Smooth muscle cell (in vitro differentiated cells): Measurements from ENCODE around the gene RNF123. TPM values are rescaled to one million over a fixed set of nuclear protein-coding genes. Genes with fewer than 3 reads are reported as not detected.

Source experiments
- DNase-seq: peaks from one replicate; lab custom pipeline; 2025; ENCODE audit not compliant: unreplicated experiment; lab: John Stamatoyannopoulos, UW
- H2AFZ ChIP-seq: fragments of 200-600 bp; sonication (generic); 2 replicates; pipeline ENCODE4 v1.6.0; 2016; ENCODE audit warnings: antibody characterized with exemption, low read depth, mild to moderate bottlenecking
- H3F3A ChIP-seq: fragments of 200-600 bp; sonication (generic); 2 replicates; pipeline ENCODE4 v1.6.0; 2017; ENCODE audit warnings: antibody characterized with exemption, low read depth
- H3K27ac ChIP-seq: fragments of 200-600 bp; sonication (generic); 2 replicates; pipeline ENCODE4 v1.5.1; 2016; ENCODE audit warnings: low read depth, mild to moderate bottlenecking
- H3K27me3 ChIP-seq: fragments of 200-600 bp; sonication (generic); 2 replicates; pipeline ENCODE4 v1.6.1; 2016; ENCODE audit warnings: low read depth, mild to moderate bottlenecking
- H3K36me3 ChIP-seq: fragments of 200-600 bp; sonication (generic); 2 replicates; pipeline ENCODE4 v1.5.1; 2016; ENCODE audit warnings: low read depth
- H3K4me1 ChIP-seq: fragments of 200-600 bp; sonication (generic); 2 replicates; pipeline ENCODE4 v1.5.1; 2016; ENCODE audit warnings: low read depth
- H3K4me2 ChIP-seq: fragments of 200-600 bp; sonication (generic); 2 replicates; pipeline ENCODE4 v1.6.0; 2016; ENCODE audit warnings: mild to moderate bottlenecking
- H3K4me3 ChIP-seq: fragments of 200-600 bp; sonication (generic); 2 replicates; pipeline ENCODE4 v1.5.1; 2016; ENCODE audit warnings: mild to moderate bottlenecking
- H3K79me2 ChIP-seq: fragments of 200-600 bp; sonication (generic); 2 replicates; pipeline ENCODE4 v1.6.0; 2016; ENCODE audit warnings: low read depth, mild to moderate bottlenecking
- H3K9ac ChIP-seq: fragments of 200-600 bp; sonication (generic); 2 replicates; pipeline ENCODE4 v1.6.0; 2016; ENCODE audit warnings: low read depth
- H3K9me3 ChIP-seq: fragments of 200-600 bp; sonication (generic); replicated peaks from 2 replicates; pipeline ENCODE4 v1.5.1; 2016; ENCODE audit warnings: low read depth
- H4K20me1 ChIP-seq: fragments of 200-600 bp; sonication (generic); 2 replicates; pipeline ENCODE4 v1.6.0; 2016; ENCODE audit warnings: low read depth
- CTCF ChIP-seq: fragments of 200-600 bp; sonication (generic); IDR thresholded peaks from 2 replicates; pipeline ENCODE4 v1.5.1; 2017; ENCODE audit warnings: borderline replicate concordance, mild to moderate bottlenecking, antibody characterized with exemption; ENCODE audit not compliant: insufficient read depth, poor library complexity, severe bottlenecking
- WGBS: methylation state at CpG from one replicate; pipeline ENCODE4 v1.1.7; 2016; ENCODE audit warnings: low lambda C conversion rate; 5-methylcytosine and 5-hydroxymethylcytosine counted together
- polyA plus RNA-seq: library from polyadenylated mRNA; unstranded; fragments of >200 nt; fragmentation: Nextera tagmentation; extraction: Ambion mirVana; gene quantifications from 2 replicates; pipeline ENCODE4 v1.2.1, GENCODE V29; 2016
- total RNA-seq: library from RNA; depleted of rRNA; stranded (reverse); fragments of >200 nt; gene quantifications from 2 replicates; pipeline ENCODE4 v1.2.3, GENCODE V29; 2014

RNF123 gene
- total and polyA plus RNA-seq, 2 experiments from 2014 or later, result 15.8 to 23.9 TPM

GRCh38 chr3:49706456-49707112 lies 17.2 kb downstream of the RNF123 start:
- no peak overlapping the region for H2AFZ ChIP-seq
- no peaks in the 10 kb centered on the region for H3K79me2 ChIP-seq
- no peak for DNase-seq
- no peaks in the 10 kb centered on the region for H3K36me3 ChIP-seq
- no peak overlapping the region for H3K27ac ChIP-seq
- H3K9me3 ChIP-seq, result no peaks in the 10 kb centered on the region
- H3K4me2 ChIP-seq, result no peak overlapping the region
- no peaks in the 10 kb centered on the region for H3K27me3 ChIP-seq
- WGBS, result 94% methylated on average over 8 of the region's 9 CpGs
- TF ChIP-seq CTCF, result no peak
- H3F3A ChIP-seq, result no peaks in the 10 kb centered on the region
- no peak overlapping the region for H3K9ac ChIP-seq
- no peaks in the 10 kb centered on the region for H3K4me1 ChIP-seq
- H3K4me3 ChIP-seq, result no peak overlapping the region
- no peaks in the 10 kb centered on the region for H4K20me1 ChIP-seq

GRCh38 chr3:49707113-49707480 lies 17.7 kb downstream of the RNF123 start:
- Histone ChIP-seq H3K27me3 (no peaks in the 10 kb centered on the region), H3F3A (no peaks in the 10 kb centered on the region), H3K4me3 (no peak overlapping the region), H3K79me2 (no peaks in the 10 kb centered on the region), H3K4me1 (no peaks in the 10 kb centered on the region), H3K36me3 (no peaks in the 10 kb centered on the region), H4K20me1 (no peaks in the 10 kb centered on the region), H3K4me2 (no peak overlapping the region), H3K27ac (no peak overlapping the region), H3K9ac (no peak overlapping the region), H3K9me3 (no peaks in the 10 kb centered on the region), H2AFZ (no peak overlapping the region)
- DNase-seq, result no peak
- no peak for TF ChIP-seq CTCF
- WGBS, result 89% methylated on average over 3 of the region's 4 CpGs

- no peaks in the 10 kb centered on the region for H3K79me2 ChIP-seq
- no peak overlapping the region for H3K9ac ChIP-seq
- H3K36me3 ChIP-seq, result no peaks in the 10 kb centered on the region
- H2AFZ ChIP-seq, result no peak overlapping the region
- no peak for TF ChIP-seq CTCF
- H3K4me1 ChIP-seq, result no peaks in the 10 kb centered on the region
- no peak overlapping the region for H3K4me2 ChIP-seq
- WGBS, result 98% methylated on average over 8 of the region's 8 CpGs
- H4K20me1 ChIP-seq, result no peaks in the 10 kb centered on the region
- no peaks in the 10 kb centered on the region for H3K9me3 ChIP-seq
- H3K27me3 ChIP-seq, result no peaks in the 10 kb centered on the region
- H3K4me3 ChIP-seq, result no peak overlapping the region
- H3K27ac ChIP-seq, result no peak overlapping the region
- H3F3A ChIP-seq, result no peaks in the 10 kb centered on the region
- no peak for DNase-seq
Observed at GRCh38 chr3:49709852-49710251, 20.5 kb downstream of the RNF123 start.

GRCh38 chr3:49711489-49711888 lies 22.1 kb downstream of the RNF123 start:
- no peak for DNase-seq
- H3K9me3 ChIP-seq, result no peaks in the 10 kb centered on the region
- H3K4me3 ChIP-seq, result no peak overlapping the region
- no peaks in the 10 kb centered on the region for H3K36me3 ChIP-seq
- H2AFZ ChIP-seq, result no peak overlapping the region
- WGBS, result 98% methylated on average over 5 of the region's 5 CpGs
- no peaks in the 10 kb centered on the region for H3K27me3 ChIP-seq
- TF ChIP-seq CTCF, result no peak
- no peak overlapping the region for H3K27ac ChIP-seq
- no peak overlapping the region for H3K4me2 ChIP-seq
- H4K20me1 ChIP-seq, result no peaks in the 10 kb centered on the region
- H3F3A ChIP-seq, result no peaks in the 10 kb centered on the region
- H3K79me2 ChIP-seq, result no peaks in the 10 kb centered on the region
- H3K4me1 ChIP-seq, result no peaks in the 10 kb centered on the region
- H3K9ac ChIP-seq, result no peak overlapping the region
